HG02763 (cell line): Measurements from ENCODE around the gene PTPRC.

Experiments used
- ATAC-seq: cut with Tn5 transposase; IDR thresholded peaks from one replicate; pipeline ENCODE4 v1.9.1; 2021; ENCODE audit warnings: mild to moderate bottlenecking, moderate library complexity; ENCODE audit not compliant: unreplicated experiment

Gene PTPRC

DNA sequence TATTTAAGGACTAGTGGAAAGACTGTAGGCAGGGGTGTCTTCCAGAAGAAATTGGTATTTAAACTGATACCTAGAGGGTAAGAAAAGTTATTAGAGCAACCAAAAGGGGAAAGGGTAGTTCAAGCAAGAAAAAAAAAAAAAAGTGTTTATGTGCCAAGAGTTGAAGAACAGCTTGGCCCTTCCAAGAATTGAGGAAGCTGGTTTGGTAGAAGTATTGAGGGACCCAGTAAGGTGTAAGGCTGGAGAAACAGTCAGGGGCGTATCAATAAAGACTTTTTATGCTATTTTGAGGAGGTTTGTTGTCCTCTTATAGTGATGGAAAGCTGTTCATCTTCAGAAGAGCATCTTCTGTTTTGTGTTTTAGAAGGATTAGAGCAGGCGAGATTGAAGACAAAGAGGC lies 108.3 kb downstream of the PTPRC start:
- ATAC-seq, result no peak

DNA sequence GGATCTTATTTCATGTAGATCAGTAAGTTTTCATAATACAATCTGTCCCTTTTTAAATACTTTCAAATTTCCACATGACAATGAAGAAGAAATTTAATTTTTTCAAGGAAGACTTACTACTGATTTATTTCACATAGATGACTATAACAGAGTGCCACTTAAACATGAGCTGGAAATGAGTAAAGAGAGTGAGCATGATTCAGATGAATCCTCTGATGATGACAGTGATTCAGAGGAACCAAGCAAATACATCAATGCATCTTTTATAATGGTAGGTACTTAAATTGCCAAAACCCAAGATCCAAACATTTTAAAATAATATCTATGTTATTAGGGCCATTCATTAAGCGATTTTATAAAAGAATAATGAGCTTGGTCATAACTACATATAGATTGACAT lies 110.4 kb downstream of the PTPRC start:
- ATAC-seq, result no peak

DNA sequence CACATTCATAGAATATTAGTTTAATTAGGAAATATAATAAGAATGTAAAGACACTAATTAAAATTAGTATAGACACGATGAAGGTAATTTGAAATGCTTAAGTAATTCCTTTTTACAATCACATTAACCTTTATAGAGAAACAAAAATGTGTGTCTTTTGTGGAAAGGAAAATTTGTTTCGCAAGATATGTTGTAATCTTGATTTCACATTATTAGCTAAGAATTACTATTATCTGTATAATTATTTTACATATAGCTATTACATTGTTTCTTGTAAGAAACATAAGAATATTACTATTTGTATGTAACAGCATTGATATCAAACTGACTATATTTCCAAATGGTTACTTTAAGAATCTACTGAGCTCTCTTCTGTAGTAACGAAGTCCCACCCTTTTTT lies 111.2 kb downstream of the PTPRC start:
- ATAC-seq, result no peak

- no peak for ATAC-seq
These were observed 112.9 kb downstream of the PTPRC start for GRCh38 chr1:198751741-198752140.

DNA sequence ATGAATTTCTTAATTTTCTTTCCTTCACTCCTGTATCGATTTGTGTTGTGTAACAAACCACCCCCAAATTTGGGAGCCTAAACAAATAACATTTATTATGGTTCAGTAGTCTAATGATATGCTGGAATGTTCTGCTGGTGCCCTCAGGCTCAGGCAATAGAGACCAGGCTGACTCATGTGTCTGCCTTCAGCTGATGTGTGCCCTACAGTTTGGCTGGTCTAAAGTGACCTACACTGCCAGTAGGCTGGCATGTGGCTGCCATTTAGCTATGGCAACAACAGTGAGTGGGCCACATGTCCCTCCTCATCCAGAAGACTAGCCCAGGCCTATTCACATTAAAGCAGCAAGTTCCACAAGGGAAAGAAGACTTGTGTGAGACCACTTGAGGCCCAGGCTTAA lies 115.8 kb downstream of the PTPRC start:
- ATAC-seq, result no peak

DNA sequence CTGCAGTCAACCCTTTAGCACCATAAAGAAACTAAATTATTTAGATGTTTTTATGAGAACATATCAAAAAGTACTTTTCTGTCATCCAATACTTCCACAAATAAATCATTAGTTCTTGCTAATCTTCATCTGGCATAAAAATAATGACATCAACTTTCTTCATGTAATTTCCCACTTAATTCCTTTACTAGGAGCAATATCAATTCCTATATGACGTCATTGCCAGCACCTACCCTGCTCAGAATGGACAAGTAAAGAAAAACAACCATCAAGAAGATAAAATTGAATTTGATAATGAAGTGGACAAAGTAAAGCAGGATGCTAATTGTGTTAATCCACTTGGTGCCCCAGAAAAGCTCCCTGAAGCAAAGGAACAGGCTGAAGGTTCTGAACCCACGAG lies 116.9 kb downstream of the PTPRC start:
- ATAC-seq, result no peak

DNA sequence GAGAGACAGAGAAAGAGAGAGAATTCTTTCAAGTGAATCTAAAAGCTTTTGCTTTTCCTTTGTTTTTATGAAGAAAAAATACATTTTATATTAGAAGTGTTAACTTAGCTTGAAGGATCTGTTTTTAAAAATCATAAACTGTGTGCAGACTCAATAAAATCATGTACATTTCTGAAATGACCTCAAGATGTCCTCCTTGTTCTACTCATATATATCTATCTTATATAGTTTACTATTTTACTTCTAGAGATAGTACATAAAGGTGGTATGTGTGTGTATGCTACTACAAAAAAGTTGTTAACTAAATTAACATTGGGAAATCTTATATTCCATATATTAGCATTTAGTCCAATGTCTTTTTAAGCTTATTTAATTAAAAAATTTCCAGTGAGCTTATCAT lies 117.6 kb downstream of the PTPRC start:
- ATAC-seq, result no peak

DNA sequence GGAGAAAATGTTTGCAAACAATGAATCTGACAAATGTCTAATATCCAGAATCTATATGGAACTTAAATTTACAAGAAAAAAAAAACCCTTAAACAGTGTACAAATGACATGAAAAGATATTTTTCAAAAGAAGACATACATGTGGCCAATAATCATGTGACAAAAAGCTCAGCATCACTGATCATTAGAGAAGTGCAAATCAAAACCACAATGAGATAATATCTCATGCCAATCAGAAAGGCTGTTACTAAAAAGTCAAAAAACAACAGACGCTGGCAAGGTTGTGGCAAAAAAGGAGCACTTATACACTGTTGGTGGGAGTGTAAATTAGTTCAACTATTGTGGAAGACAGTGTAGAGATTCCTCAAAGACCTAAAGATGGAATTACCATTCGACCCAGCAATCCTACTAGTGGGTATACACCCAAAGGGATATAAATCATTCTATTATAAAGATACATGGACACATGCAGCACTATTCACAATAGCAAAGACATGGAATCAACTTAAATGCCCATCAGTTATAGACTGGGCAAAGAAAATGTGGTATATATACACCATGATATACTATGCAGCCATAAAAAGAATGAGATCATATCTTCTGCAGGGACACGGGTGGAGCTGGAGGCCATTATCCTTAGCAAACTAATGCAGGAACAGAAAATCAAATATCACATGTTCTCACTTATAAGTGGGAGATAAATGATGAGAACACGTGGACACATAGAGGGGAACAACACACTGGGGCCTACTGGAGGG lies 123.2 kb downstream of the PTPRC start:
- ATAC-seq, result no peak

DNA sequence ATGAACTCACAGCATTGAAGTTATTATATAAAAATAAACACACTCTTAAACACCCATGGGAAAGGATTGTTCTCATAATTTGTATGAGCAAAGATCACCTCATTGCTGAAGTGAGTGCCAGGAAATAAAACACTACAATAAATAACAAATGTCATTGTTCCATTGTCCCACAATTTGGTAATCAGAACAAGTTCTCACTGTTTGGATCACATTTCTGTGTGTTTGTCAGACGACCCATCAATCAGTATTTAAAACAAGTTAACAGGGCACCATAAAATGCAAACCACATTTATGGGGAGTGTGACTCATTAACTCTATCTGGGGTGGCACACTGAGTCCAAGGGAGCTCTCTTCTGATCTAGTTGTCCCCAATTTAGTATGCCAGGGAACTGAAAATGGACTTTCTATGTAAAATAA lies 124.5 kb downstream of the PTPRC start:
- no peak for ATAC-seq

DNA sequence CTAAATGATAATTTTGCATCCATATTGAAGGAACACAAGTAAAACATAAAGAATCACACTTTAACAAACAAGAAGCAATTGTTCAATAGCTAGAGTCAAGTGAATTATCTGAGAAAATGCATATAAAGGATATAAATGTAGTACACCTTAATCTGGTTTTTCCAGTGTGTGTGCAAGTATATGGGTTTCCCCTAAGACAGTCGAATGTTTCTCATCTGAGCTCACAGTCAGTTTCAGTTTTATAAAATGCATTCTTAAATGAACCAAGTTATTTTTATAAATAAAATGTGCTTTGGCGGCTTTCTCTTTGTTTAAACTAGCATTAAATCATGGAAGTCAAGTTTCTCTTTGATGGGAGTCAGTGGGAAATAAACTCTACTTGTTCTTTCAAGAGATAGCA lies 125.9 kb downstream of the PTPRC start:
- no peak for ATAC-seq

DNA sequence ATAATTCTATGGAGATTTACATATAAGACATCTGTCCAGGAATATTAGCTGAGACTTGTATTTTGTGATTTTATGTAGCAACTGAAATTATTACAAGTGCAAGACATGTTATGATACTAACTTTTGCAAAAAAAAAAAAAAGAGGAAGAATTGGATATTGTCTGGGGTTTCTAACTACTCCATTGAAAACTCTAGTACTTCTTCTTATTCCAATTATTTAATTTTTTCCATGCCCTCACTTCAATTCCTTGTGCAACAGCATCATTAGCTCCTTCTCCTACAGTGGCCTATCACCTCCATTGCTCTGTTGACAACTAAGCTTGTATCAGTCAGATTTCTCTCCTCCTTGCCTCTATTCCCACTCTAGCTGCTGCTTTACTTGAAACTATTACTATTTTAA lies 126.6 kb downstream of the PTPRC start:
- ATAC-seq, result no peak

GRCh38 chr1:198771563-198772153 lies 132.8 kb downstream of the PTPRC start:
- ATAC-seq, result no peak

- ATAC-seq, result no peak
These were observed 133.8 kb downstream of the PTPRC start for GRCh38 chr1:198772626-198773025.

DNA sequence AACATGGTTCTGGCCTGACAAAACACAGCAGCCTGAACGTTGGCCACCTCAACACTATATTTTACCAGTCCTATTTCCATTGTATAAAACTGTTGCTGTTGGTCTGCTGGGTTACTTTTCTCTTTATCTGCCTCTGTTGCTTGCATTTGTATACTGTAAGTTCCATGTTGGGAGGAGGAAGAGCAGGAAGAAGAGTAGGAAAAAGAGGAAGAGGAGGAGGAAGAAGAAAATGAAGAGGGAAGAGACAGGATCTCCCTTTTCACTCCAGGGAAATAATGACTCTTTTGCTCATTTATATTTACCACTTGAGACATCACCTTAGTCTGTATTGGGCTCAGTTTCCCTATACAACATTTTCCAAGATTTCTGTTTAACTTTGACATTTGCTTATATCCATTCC lies 134.2 kb downstream of the PTPRC start:
- ATAC-seq, result no peak

GRCh38 chr1:198773523-198773922 lies 134.7 kb downstream of the PTPRC start:
- ATAC-seq, result no peak

DNA sequence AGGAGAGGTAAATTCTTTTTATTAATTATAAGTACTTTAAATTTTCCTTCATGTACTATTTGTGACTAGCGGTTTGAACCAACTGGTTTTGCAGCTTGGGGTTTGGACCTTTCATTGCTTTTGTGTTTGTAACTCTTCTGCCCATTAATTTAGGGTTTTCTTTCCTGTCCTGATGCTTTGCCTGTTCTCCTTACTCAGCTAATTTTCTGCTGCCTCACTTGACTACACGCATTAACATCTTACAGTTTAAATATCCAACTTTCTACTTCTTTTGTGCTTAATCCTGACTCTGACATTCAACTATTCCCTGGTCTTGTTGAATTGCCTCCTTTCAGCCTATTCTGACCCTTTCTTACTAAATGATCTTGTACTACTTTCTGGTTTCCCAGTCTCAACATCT lies 135.6 kb downstream of the PTPRC start:
- no peak for ATAC-seq

GRCh38 chr1:198775606-198776005 lies 136.8 kb downstream of the PTPRC start:
- no peak for ATAC-seq

DNA sequence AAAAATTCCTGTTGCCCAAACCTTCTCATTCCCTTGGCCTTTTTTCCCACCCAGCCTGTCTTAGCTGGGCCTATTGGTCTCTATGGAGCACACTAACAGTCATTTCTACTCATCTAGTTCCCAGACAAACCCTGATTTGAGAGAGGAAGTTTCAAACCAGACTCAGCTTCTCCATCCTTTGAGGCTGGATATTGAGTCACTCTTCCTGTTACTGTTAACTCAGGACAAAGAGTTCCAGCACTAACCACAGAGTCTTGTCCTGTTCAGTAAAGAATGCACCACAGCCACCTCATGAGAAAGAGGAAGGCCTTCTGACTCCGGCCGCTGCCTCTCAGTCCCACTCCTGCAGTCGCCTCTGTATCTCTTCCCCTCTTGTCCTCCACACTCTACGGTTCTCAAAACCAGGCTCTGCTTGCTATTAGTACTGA lies 137.8 kb downstream of the PTPRC start:
- no peak for ATAC-seq

DNA sequence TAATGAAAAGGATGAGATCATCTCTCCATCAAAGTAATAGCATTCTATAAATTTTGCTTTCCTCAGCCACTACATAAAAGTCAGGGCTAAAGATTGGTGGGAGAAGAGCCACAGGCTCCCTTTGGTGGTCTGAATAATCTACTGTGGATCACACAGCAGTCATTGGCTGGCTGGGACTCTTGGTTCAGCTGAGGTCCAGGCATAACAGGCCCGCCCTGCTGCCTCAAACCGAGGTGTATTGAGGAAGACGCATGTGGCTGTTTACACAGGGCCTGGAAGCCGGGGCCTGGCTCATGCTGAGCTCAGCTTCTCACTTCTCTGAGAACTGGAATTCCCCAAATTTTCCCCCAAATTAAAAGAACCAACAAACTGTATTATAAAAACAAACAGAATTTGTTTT lies 139.2 kb downstream of the PTPRC start:
- ATAC-seq, result no peak

GRCh38 chr1:198780376-198780775 lies 141.5 kb downstream of the PTPRC start:
- ATAC-seq, result no peak

DNA sequence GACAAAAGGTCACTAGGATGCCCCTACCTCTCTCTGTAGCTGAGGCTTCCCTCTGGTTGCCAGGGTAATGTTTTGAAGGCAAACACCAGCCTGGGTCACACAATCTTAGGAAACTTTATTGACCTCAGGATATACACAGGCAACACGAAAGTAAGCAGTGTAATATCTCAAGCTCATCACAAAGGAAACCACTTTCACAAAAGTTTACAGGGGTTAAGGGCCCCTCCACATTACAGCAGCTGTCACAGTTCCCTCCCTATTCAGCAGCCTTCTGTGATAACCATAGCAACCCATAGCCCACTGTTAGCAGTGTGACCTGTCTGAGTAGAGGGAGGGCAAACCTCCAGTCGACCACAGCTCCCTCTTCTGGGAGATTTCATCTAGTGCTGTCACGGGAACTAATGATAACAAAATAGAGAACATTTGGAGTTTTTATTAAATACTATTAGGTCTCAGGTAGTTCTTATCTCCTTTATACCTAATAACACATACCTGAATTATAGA lies 149.8 kb downstream of the PTPRC start:
- peak; percentile 61 for ATAC-seq

DNA sequence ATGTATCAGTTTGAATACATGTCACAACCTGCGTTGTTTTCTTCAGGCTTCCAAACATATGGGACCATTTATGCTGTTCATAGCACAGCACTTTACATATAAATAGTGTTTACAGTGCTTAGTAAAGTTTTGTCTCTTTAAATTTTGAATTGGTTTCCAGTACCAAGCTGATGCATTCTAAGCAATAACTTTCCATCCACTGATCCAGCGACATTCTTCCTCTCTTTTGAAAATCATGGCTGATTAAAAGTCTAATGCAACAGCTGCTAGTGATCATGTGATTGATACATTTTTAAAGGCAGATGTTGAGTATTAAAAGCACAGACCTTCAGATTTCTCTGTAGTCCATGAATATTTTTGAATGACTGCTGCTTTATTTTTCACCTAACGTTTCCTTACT lies 154.9 kb downstream of the PTPRC start:
- no peak for ATAC-seq

- no peak for ATAC-seq
These were observed 155.7 kb downstream of the PTPRC start for GRCh38 chr1:198794498-198794897.
